NCI-H1930 (cell line): Measurements from ENCODE around the gene SCT.
"Not testable (repeated sequence)": the region's sequence is repeated elsewhere in the genome, so short reads cannot be mapped to it uniquely, and the experiment has no call there.

Source experiments
- DNase-seq, 2 experiments: peaks; one replicate each; lab custom pipeline; 2025; lab: John Stamatoyannopoulos, UW

The SCT gene

GRCh38 chr11:626475-627307 lies at the start of gene SCT:
Gene SCT (minus strand): TSS chr11:627181. CDS start chr11:627143, 38 bp downstream.
- DNase-seq, result no peak

DNA sequence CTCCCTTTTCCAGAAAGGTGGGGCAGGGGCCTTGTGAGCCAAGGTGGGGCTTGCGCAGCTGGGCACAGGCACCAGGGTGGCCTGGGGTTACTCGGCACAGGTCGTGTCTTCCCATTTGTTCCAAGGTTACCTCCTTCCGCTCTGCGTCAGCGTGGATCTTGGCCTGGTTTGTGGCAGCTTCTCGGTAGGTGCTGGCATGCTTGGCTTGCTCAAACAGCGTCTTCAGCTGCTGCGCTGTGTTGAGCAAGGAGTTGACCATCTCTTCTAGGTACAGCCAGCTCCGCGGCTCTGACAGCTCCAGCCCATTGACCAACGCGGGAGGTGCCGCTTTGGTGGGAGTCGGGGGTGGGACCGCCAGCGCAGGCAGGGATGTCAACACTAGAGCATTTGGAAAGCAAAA lies 47.4 kb upstream of the SCT start:
- no peak for DNase-seq

- no peak for DNase-seq
These were observed 46.9 kb upstream of the SCT start for GRCh38 chr11:673866-674265.

DNA sequence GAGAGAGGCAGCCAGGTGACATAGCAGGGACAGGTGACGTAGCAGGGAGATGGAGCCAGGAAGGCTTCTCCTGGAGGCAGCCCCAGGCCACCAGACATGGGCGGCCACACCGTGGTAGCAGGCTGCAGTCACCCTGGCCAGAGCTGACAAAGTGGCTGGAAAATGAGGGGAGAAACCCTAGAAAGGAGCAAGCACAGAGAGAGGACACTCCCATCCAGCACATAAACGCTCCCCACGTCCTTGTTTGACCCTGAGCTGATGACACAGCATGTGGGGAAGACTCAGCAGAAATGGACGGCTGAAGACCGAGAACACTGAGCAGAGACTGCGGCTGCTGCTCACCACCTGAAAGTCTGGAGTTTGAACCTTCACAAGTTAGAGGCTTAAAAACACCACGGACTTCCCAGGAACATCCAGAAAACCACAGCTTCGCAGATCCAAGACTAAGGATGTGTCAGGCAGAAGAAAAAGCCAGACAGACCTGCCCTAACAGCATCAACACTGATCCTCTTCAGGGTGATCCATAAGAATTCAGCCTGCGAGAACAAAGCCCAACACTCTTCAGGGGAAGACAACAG lies 38.8 kb upstream of the SCT start:
- no peak for DNase-seq

GRCh38 chr11:665062-665703 lies 38.2 kb upstream of the SCT start:
- no peak for DNase-seq

- no peak for DNase-seq
These were observed 35.8 kb upstream of the SCT start for GRCh38 chr11:662689-663274.

DNA sequence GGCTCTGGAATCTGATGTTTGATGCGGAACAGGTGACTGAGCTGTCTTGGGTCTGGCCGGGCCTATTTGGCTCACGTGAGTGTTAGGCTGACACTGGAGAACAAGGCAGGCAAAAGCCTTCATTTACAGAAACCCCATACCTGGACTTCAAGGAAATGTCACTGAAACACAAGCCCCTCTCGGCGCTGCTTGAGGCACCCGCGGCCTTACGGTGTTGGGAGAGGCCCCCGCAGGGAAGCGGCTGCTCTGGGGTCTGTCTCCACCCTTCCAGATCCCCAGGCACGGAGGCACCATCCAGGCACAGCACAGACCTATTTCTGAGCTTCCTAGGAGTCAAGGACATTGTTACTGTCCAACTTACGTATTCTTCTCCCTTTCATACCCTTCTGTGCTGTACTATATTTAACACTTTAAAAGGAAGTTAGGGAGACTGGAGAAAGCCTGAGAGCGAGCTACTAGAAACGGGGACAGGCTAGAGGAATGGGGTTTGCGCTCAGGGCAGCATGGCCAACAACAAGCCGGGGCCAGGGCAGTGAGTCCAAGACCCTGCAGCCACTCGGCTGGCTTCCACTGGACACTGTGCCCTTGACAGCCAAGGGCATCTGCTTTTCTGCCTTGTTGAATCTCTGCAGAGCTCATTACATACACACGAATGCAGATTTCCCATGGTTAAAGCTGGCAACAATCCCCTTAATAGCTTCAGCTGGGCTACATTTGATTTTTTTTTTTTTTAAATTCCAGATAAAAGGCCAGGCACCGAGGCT lies 33.9 kb upstream of the SCT start:
- DNase-seq, result no peak

- no peak for DNase-seq
These were observed 33.3 kb upstream of the SCT start for GRCh38 chr11:660281-660680.

- no peak for DNase-seq
These were observed 32.6 kb upstream of the SCT start for GRCh38 chr11:659532-660085.

DNA sequence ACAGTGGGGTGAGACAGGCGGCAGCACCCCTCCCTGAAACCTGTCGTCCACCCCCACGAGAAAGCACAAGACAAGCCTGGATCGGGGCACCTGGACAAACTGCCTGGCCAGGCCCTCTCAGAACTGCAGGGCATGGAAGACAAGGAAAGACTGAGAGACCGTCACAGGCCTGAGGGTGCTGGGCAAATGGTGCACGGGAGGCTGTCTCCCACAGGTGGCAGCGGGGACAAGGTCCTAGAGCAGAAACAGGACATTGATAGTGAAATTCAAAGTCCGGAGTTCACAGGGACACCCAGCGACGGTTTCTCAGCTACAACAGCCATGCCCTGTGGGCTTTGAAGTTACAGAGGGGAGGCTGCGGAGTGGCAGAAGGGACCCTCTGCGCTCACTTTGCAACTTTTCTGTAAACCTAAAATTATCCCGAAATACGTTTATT lies 30.7 kb upstream of the SCT start:
- DNase-seq, result no peak

DNA sequence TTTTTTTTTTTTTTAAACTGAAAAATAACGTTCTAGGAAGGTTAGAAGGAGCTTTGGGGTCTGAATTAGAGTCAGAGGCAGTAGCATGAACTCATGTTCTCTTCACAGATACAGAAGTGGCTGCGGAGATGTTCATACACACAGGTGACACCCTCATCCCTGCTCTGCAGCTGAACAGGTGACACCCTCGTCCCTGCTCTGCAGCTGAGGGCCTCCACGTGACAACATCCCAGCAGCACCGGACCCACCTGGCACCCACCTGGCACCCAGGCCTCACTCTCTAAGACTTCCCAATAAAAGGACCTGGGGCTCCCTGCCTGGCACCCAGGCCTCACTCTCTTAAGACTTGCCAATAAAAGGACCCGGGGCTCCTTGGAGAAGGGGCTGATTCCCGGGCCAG lies 29.9 kb upstream of the SCT start:
- no peak for DNase-seq

DNA sequence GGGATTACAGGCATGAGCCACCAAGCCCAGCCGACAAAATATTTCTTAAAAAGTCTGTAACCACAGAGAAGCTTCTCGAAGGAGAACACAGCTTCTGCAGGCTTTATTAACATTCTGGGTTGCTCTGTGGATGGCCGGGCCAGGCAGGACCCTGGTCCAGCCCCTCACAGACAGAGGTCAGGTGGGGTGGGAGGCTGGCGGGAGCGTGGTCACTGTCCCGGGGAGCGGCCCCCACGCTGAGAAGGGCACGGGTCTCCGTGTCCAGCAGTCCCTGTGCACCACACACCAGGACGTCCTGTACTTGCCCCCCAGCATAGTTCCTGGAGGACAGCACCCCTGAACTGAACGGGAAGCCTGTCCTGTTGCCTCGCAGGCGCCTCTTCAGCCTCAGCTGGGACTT lies 29.4 kb upstream of the SCT start:
- no peak for DNase-seq

DNA sequence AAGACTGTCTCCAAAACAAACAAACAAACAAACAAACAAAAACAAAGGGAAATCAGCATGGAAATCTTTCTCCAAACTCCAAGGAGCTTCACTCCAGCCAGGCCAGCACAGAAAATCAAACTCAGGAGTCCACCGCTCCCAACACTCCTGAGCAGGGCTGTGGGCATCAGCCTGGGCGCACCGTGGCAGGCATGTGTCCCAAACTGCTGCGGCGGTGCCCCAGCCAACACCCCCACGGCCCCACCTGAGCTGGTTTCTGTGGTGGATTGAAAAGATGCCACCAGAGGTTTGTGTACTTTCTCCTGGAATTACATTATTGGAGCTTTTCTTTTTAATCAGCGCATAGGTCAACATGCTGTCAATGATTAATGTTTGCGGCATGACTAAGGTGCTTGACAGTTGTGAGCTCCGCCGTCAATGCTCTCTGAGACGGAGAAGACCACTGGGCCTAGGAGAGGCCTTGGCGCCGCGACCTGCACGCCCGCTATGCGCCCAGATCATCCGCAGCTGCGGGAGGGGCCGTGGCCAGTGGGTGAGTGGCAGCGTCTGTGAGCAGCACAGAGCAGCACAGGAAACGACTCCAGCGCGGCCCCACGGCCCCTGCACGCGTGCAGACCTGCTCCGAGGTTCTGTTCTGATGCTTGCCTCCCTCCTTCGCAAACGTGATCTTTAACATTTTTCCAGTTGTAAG lies 28.2 kb upstream of the SCT start:
- no peak for DNase-seq

DNA sequence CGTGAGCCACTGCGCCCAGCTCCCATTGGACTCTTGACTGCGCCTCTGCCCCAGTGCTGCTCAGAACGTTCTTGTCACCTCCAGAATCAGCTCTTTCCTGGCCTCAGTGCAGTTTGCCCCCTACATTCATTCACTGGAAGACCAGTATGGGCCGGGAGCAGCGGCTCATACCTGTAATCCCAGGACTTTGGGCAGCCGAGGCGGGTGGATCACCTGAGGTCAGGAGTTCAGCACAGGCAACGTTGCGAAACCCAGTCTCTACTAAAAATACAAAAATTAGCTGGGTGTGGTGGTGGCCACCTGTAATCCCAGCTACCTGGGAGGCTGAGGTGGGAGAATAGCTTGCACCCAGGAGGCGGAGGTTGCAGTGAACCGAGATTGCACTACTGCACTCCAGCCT lies 27.5 kb upstream of the SCT start:
- not testable (repeated sequence) for DNase-seq

- no peak for DNase-seq
These were observed 26.9 kb upstream of the SCT start for GRCh38 chr11:653837-654236.

- DNase-seq, result not testable (repeated sequence)
These were observed 26.2 kb upstream of the SCT start for GRCh38 chr11:653136-653535.

DNA sequence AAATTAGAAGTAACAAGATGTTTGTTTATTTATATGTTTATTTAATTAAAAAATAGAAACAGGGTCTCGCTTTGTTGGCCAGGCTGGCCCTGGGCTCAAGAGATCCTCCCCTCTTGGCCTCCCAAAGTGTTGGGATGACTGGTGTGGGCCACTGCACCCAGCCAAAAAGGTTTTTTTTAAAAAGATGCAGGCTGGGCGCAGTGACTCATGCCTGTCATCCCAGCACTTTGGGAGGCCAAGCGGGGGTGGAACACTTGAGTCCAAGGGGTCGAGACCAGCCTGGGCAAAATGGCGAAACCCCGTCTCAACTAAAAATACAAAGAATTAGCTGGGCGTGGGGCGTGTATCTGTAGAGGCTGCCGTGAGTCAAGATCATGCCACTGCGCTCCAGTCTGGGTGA lies 23.5 kb upstream of the SCT start:
- DNase-seq, result no peak

- DNase-seq, result not testable (repeated sequence)
These were observed 20.7 kb upstream of the SCT start for GRCh38 chr11:647672-648158.

DNA sequence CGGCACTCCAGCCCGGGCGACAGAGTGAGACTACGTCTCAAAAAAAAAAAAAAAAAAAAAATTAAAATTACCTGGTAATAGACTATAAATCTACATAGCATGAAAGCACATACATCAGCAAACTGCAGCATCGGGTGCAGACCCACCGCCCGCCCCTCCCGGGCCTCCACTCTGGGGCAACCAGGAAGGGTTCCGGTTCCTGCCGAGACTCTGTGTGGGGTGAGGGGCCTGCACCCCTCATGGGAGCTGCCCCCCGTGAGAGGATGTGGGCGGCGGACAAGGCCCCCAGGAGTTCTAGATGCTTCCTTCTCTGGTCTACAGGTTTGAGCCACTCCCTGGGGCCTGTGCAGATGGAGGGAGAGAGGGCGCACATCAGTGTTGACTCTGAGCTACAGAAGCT lies 19.2 kb upstream of the SCT start:
- DNase-seq, result no peak

- no peak for DNase-seq
These were observed 18.6 kb upstream of the SCT start for GRCh38 chr11:645536-645935.
